GM12878 (cell line): ENCODE data around the gene EHHADH. TPM values are rescaled to one million over a fixed set of nuclear protein-coding genes. Genes with fewer than 3 reads are reported as not detected.

Experiments
- ATAC-seq: fragments of 200-7000 bp; cut with Tn5 transposase; 3 replicates; pipeline ENCODE4 v1.9.1; 2020; ENCODE audit warnings: mild to moderate bottlenecking, moderate library complexity
- BruUV-seq: library from RNA; stranded (reverse); fragments of 400-500 nt; replicated peaks from 2 replicates; lab custom pipeline; 2021; lab: Mats Ljungman, UMichigan
- CTCF ChIA-PET: fragments of 300-600 bp; sonication (Branson Sonifier 250); formaldehyde crosslinking; extraction: SDS; loops from one replicate; lab custom pipeline; 2021; ENCODE audit warnings: inconsistent platforms; lab: Yijun Ruan, JAX
- POLR2A ChIA-PET: fragments of 350-600 bp; formaldehyde crosslinking; extraction: SDS; loops from one replicate; lab custom pipeline; 2021; ENCODE audit warnings: inconsistent platforms; lab: Charles Lee
- RAD21 ChIA-PET: fragments of 300-600 bp; sonication (Branson Sonifier 250); formaldehyde crosslinking; loops from one replicate; lab custom pipeline; 2023; ENCODE audit warnings: antibody characterized with exemption; ENCODE audit not compliant: unreplicated experiment; lab: Charles Lee
- SMC1A ChIA-PET: fragments of 300-600 bp; sonication (Branson Sonifier 250); formaldehyde crosslinking; loops from one replicate; lab custom pipeline; 2023; ENCODE audit not compliant: unreplicated experiment, uncharacterized antibody; lab: Charles Lee
- DNase-seq: peaks from one replicate; pipeline ENCODE4 v3.0.0-alpha.2; 2011; ENCODE audit warnings: low read depth, low spot score
- FAIRE-seq: peaks from 3 replicates; lab custom pipeline; 2011; peaks lifted over from hg19 to GRCh38; lab: Jason Lieb, UNC
- H2AFZ ChIP-seq: 2 replicates; pipeline ENCODE4 v1.6.0; 2011; ENCODE audit warnings: low read depth, low read length, control low read depth; ENCODE audit not compliant: control insufficient read depth
- H3K27ac ChIP-seq: 2 replicates; pipeline ENCODE4 v1.5.1; 2011; ENCODE audit warnings: control low read depth; ENCODE audit not compliant: control insufficient read depth, insufficient read depth
- H3K27me3 ChIP-seq, 2 experiments: replicated peaks in 1 of 2; 2 replicates each; pipeline versions ENCODE4 v1.6.0 to v1.6.1; 2011; ENCODE audit warnings: low read length in 1 of 2; ENCODE audit not compliant: control insufficient read depth in 2 of 2, insufficient read depth in 2 of 2
- H3K36me3 ChIP-seq, 2 experiments: 2 replicates each; pipeline ENCODE4 v1.5.1; 2011; ENCODE audit warnings: low read length in 1 of 2; ENCODE audit not compliant: control insufficient read depth in 2 of 2, insufficient read depth in 2 of 2
- H3K4me1 ChIP-seq: 2 replicates; pipeline ENCODE4 v1.6.1; 2011; ENCODE audit warnings: mild to moderate bottlenecking, low read length, moderate library complexity, mixed read lengths; ENCODE audit not compliant: control insufficient read depth, insufficient read depth
- H3K4me2 ChIP-seq: 2 replicates; pipeline ENCODE4 v1.6.0; 2011; ENCODE audit warnings: control low read depth; ENCODE audit not compliant: control insufficient read depth, insufficient read depth
- H3K4me3 ChIP-seq: fragments of 200-600 bp; sonication (generic); 2 replicates; pipeline ENCODE4 v1.5.1; 2016
- H3K79me2 ChIP-seq: 2 replicates; pipeline ENCODE4 v1.6.0; 2011; ENCODE audit warnings: low read length; ENCODE audit not compliant: control insufficient read depth, insufficient read depth
- H3K9ac ChIP-seq: 2 replicates; pipeline ENCODE4 v1.8.0; 2011; ENCODE audit warnings: low read length, control low read depth, mixed read lengths; ENCODE audit not compliant: control insufficient read depth, insufficient read depth
- H3K9me3 ChIP-seq: replicated peaks from 3 replicates; pipeline ENCODE4 v1.5.1; 2011; ENCODE audit warnings: mild to moderate bottlenecking, low read length; ENCODE audit not compliant: control insufficient read depth, insufficient read depth
- H4K20me1 ChIP-seq: 2 replicates; pipeline ENCODE4 v1.6.0; 2011; ENCODE audit not compliant: control insufficient read depth, insufficient read depth
- BCL11A ChIP-seq: IDR thresholded peaks from 2 replicates; pipeline ENCODE4 v1.6.1; 2011; ENCODE audit warnings: low read depth, low read length
- CBFB ChIP-seq: IDR thresholded peaks from 2 replicates; pipeline ENCODE4 v1.6.1; 2016; ENCODE audit warnings: antibody characterized with exemption, low read depth
- DPF2 ChIP-seq: fragments of 450-650 bp; IDR thresholded peaks from 2 replicates; pipeline ENCODE4 v1.6.1; 2017; ENCODE audit warnings: mild to moderate bottlenecking
- NR2C1 ChIP-seq: fragments of 450-650 bp; IDR thresholded peaks from 2 replicates; pipeline ENCODE4 v1.6.1; 2017; ENCODE audit warnings: antibody characterized with exemption, mild to moderate bottlenecking, moderate library complexity
- PAX5 ChIP-seq: IDR thresholded peaks from 2 replicates; pipeline ENCODE4 v1.6.1; 2011; ENCODE audit warnings: low read depth, low read length, borderline replicate concordance
- RB1 ChIP-seq: fragments of 450-650 bp; formaldehyde crosslinking; IDR thresholded peaks from 2 replicates; pipeline ENCODE4 v1.6.1; 2017; ENCODE audit warnings: mild to moderate bottlenecking, borderline replicate concordance
- RUNX3 ChIP-seq: IDR thresholded peaks from 2 replicates; pipeline ENCODE4 v1.6.1; 2012; ENCODE audit warnings: low read length, inconsistent platforms
- SIX5 ChIP-seq: IDR thresholded peaks from 2 replicates; pipeline ENCODE4 v1.6.1; 2011; ENCODE audit warnings: mild to moderate bottlenecking, low read depth, low read length, moderate library complexity; ENCODE audit not compliant: severe bottlenecking
- SMAD1 ChIP-seq: fragments of 450-650 bp; IDR thresholded peaks from 2 replicates; pipeline ENCODE4 v1.6.1; 2018; ENCODE audit warnings: mild to moderate bottlenecking, low read depth; ENCODE audit not compliant: partially characterized antibody
- WGBS: methylation state at CpG from one replicate; pipeline ENCODE4 v1.1.6; 2016; ENCODE audit warnings: low lambda C conversion rate; ENCODE audit not compliant: insufficient replicate concordance, insufficient coverage; ENCODE audit errors: missing lambda C conversion rate; 5-methylcytosine and 5-hydroxymethylcytosine counted together
- in situ Hi-C: fragments of 300-500 bp; cut with MboI; formaldehyde crosslinking; loops from 9 replicates; pipeline ENCODE4 v1.14.3; 2018; ENCODE audit warnings: mixed read lengths
- intact Hi-C: fragments of 100-400 bp; cut with micrococcal nuclease; formaldehyde crosslinking; loops from one replicate; pipeline ENCODE4 v1.14.2; 2022; ENCODE audit not compliant: unreplicated experiment
- polyA plus RNA-seq, 11 experiments: library from polyadenylated mRNA; depleted of rRNA in 4 of 11; unstranded in 6 of 11; stranded (reverse) in 5 of 11; fragments of >200 nt; fragmentation: Nextera tagmentation in 4 of 11; fragmentation: Illumina TruSeq in 1 of 11; extraction: Ambion mirVana in 4 of 11; extraction: Trizol in 1 of 11; gene quantifications; 1 replicate in 1 of 11; 2 replicates in 10 of 11; pipeline versions ENCODE4 v1.2.1 to v1.2.3, GENCODE V29; 2011 to 2016; ENCODE audit warnings: inconsistent platforms in 2 of 11, missing spikeins in 2 of 11, low read depth in 1 of 11
- total RNA-seq, 4 experiments: library from RNA; depleted of rRNA in 3 of 4; stranded (reverse); fragments of >200 nt in 3 of 4; fragmentation: Illumina TruSeq in 1 of 4; extraction: Trizol in 1 of 4; gene quantifications; 2 replicates each; pipeline versions ENCODE4 v1.2.1 to v1.2.3, GENCODE V29; 2013 to 2021
- TF ChIP-seq, protein P1 (sequence below): fragments of 450-650 bp; formaldehyde crosslinking; IDR thresholded peaks from 2 replicates; pipeline ENCODE4 v1.5.0; 2022; ENCODE audit warnings: mild to moderate bottlenecking, missing genetic modification characterization
- TF ChIP-seq, protein P2 (sequence below): IDR thresholded peaks from 2 replicates; pipeline ENCODE4 v1.6.1; 2011; ENCODE audit warnings: borderline replicate concordance, low read depth, mild to moderate bottlenecking, moderate library complexity, low read length; ENCODE audit not compliant: insufficient read depth, poor library complexity, severe bottlenecking
- TF ChIP-seq, protein P3 (sequence below): fragments of 450-650 bp; IDR thresholded peaks from 2 replicates; pipeline ENCODE4 v1.6.1; 2018; ENCODE audit warnings: borderline replicate concordance, mild to moderate bottlenecking; ENCODE audit not compliant: partially characterized antibody

EHHADH gene
- total and polyA plus RNA-seq, 10 of the 15 experiments (the other 5 are each of a cell fraction or from before 2014, with no cell fraction given), result 0.96 to 8.4 (median 5.3) TPM

DNA sequence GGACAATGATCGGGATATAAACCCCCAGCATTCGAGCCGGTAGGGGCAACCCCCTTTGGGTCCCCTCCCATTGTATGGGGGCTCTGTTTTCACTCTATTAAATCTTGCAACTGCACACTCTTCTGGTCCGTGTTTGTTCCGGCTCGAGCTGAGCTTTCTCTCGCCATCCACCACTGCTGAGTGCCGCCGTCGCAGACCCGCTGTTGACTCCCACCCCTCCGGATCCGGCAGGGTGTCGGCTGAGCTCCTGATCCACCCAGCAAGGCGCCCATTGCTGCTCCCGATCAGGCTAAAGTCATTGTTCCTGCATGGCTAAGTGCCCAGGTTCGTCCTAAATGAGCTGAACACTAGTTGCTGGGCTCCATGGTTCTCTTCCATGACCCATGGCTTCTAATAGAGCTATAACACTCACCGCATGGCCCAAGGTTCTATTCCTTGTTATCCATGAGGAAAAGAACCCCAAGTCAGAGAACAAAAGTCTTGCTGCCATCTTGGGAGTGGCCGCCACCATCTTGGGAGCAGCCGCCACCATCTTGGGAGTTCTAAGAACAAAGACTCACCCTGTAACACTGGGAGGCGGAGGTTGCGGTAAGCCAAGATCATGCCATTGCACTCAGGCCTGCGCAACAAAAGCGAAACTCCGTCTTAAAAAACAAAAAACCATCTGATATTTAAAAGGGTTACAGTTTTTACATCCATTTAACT, 11.2 kb upstream of the EHHADH start:
- no peak for DNase-seq

More for the DNA sequence above, 11.2 kb upstream of the EHHADH start:
- no peaks in the 10 kb centered on the region for H3K79me2 ChIP-seq
- H3K9me3 ChIP-seq, result no peaks in the 10 kb centered on the region
- H4K20me1 ChIP-seq, result no peaks in the 10 kb centered on the region
- CTCF ChIA-PET, result no interaction called here
- H3K4me2 ChIP-seq, result no peak overlapping the region
- H2AFZ ChIP-seq, result no peak overlapping the region
- TF ChIP-seq, protein P1, sequence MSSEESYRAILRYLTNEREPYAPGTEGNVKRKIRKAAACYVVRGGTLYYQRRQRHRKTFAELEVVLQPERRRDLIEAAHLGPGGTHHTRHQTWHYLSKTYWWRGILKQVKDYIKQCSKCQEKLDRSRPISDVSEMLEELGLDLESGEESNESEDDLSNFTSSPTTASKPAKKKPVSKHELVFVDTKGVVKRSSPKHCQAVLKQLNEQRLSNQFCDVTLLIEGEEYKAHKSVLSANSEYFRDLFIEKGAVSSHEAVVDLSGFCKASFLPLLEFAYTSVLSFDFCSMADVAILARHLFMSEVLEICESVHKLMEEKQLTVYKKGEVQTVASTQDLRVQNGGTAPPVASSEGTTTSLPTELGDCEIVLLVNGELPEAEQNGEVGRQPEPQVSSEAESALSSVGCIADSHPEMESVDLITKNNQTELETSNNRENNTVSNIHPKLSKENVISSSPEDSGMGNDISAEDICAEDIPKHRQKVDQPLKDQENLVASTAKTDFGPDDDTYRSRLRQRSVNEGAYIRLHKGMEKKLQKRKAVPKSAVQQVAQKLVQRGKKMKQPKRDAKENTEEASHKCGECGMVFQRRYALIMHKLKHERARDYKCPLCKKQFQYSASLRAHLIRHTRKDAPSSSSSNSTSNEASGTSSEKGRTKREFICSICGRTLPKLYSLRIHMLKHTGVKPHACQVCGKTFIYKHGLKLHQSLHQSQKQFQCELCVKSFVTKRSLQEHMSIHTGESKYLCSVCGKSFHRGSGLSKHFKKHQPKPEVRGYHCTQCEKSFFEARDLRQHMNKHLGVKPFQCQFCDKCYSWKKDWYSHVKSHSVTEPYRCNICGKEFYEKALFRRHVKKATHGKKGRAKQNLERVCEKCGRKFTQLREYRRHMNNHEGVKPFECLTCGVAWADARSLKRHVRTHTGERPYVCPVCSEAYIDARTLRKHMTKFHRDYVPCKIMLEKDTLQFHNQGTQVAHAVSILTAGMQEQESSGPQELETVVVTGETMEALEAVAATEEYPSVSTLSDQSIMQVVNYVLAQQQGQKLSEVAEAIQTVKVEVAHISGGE (CRISPR knock-in tag), result no peak
- no peak for TF ChIP-seq DPF2
- TF ChIP-seq CBFB, result no peak
- no peak for TF ChIP-seq SMAD1
- no peak for TF ChIP-seq SIX5
- TF ChIP-seq RUNX3, result no peak
- no peak for TF ChIP-seq RB1
- no peak for TF ChIP-seq BCL11A
- TF ChIP-seq, protein P2, sequence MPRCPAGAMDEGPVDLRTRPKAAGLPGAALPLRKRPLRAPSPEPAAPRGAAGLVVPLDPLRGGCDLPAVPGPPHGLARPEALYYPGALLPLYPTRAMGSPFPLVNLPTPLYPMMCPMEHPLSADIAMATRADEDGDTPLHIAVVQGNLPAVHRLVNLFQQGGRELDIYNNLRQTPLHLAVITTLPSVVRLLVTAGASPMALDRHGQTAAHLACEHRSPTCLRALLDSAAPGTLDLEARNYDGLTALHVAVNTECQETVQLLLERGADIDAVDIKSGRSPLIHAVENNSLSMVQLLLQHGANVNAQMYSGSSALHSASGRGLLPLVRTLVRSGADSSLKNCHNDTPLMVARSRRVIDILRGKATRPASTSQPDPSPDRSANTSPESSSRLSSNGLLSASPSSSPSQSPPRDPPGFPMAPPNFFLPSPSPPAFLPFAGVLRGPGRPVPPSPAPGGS, result no peak
- TF ChIP-seq PAX5, result no peak
- no peak for TF ChIP-seq NR2C1
- TF ChIP-seq, protein P3, sequence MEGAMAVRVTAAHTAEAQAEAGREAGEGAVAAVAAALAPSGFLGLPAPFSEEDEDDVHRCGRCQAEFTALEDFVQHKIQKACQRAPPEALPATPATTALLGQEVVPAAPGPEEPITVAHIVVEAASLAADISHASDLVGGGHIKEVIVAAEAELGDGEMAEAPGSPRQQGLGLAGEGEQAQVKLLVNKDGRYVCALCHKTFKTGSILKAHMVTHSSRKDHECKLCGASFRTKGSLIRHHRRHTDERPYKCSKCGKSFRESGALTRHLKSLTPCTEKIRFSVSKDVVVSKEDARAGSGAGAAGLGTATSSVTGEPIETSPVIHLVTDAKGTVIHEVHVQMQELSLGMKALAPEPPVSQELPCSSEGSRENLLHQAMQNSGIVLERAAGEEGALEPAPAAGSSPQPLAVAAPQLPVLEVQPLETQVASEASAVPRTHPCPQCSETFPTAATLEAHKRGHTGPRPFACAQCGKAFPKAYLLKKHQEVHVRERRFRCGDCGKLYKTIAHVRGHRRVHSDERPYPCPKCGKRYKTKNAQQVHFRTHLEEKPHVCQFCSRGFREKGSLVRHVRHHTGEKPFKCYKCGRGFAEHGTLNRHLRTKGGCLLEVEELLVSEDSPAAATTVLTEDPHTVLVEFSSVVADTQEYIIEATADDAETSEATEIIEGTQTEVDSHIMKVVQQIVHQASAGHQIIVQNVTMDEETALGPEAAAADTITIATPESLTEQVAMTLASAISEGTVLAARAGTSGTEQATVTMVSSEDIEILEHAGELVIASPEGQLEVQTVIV, result no peak
- SMC1A ChIA-PET, result no interaction called here
- no peaks in the 10 kb centered on the region for H3K36me3 ChIP-seq
- 66% methylated on average over 25 of the region's 25 CpGs for WGBS
- POLR2A ChIA-PET, result no interaction called here
- ATAC-seq (no peak), FAIRE-seq (no peak)
- intact Hi-C loops (no loop called here), in situ Hi-C loops (no loop called here)
- no peak overlapping the region for H3K4me3 ChIP-seq
- no peak overlapping the region for H3K27ac ChIP-seq
- no peak overlapping the region for H3K9ac ChIP-seq
- no peaks in the 10 kb centered on the region for H3K4me1 ChIP-seq
- BruUV-seq, result no TSS peak
- no peaks in the 10 kb centered on the region for H3K27me3 ChIP-seq
- RAD21 ChIA-PET, result no interaction called here
